ENCODE measurements around the gene CAST.

Gene CAST

DNA sequence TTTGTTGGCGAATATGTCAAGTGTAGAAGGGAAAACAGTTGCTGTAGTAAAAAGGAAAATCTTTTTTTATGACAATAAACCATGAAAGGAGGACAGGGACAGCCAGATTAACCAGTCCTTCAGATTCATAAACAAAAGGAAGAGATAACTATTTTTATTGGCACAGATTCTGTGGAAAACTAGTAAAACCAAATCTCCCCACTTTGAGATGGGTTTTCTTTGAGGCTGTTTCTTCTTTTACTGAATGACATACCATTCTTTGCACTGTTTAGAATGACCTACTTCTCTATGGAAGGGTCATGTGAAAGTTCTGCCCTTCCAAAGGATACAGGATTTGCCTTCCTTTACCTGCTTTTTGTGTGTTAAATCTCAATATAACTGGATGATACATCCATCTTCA lies 13.7 kb downstream of the CAST start:
- no peak for DNase-seq

DNA sequence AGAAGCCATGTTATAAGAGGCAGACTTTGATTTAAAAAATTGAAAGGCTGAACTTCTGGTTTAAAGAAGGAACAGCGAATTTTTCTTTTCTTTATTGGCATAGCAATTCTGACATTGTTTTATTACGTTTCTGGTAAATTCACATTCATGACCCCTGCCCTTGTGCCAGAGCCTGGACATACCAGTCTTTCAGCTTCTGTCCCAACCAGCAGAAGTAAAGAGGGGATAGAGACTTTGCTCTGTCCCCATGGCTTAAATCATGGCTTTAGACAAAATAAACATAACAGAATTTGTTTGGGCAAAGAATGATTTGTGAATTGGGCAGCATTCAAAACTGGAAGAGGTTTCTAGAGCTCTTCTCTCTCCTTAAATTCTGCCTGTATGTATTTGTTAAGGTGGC lies 15.3 kb downstream of the CAST start:
- no peak for DNase-seq

DNA sequence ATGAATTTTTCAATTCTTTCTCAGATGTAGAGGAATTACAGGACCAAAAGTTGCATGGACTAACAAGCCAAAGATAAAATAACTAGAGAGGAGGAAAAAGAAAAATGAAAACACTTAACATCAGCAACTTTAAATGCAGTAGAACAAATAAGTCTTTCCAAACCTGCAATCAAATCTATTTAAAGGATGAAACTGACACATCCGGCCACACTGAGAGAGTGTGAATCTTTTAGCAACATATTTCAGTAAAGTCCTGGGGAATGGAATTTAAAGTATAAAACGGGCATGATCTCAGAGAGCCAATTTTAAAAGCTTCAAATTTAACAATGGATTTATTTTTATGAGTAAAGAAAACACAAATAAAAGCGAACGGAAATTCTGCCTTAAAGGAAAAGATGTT lies 17.1 kb downstream of the CAST start:
- DNase-seq: no peak

DNA sequence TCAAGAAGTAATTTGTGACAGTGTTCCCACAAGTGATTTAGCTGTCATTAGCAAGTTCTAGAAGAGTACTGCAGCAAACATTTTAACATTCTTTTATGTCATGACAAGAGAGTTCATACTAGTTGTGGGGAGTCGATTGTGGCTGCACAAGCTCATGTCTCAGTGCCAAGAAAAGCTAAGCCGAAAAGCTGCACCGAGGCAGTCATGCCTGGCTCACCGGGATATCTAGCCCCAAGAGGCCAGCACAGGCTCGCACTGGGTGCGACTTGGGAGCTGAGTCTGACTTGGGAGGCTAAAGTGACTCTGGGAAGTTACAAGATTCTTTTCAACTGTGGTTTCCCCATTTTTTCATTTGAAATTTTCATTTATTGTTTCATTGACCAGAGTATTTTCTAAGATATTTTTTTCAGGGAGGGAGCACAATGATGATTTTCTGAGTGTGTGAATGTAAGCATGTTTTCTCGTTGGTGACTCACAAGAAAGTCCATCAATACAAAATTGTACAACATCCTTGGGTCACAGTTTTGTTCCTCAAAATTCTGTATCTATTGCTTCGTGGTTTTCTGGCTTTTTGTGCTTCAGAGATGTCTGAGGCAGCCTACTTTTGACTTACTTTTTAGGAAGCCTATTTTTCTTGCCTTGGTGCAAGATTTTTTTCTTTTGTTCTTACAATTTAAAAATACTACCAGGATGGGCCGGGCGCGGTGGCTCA lies 18.7 kb downstream of the CAST start:
- no peak for DNase-seq

DNA sequence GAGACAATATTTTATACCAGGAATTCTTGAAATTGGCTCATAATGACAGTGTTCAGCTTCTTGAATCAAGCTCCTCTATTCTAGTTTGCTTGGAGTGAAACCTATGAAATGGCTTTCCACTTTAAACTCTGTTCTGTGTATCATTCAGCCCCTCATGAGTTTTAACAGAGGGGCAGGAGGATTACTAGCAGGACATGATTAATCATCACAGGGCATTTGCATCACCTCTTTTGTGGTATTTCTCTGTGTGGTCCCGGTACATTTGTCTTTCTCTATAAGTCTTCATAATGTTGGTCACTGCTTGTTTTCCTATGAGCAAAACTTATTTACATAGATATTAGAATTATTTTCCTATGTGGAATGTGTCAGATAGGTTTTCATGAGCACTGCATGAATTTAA lies 21.2 kb downstream of the CAST start:
- no peak for DNase-seq

DNA sequence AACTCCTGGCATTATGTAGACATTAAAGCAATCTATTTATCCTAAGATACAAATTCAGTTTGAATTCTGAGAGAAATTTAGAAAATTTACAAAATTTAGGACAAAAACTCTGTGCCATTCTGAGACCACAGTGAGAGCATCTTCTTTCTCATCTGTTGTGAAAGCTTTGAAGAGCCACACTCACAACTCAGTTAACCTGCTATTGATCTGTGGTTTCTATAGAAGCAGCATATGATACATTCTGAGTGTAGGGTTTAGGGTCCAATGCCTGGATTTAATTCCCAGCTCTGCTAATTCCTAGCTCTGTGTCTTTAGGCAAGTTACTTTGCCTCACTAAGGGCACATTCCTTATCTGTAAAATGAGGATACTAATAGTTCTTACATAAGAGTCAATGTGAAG lies 21.6 kb downstream of the CAST start:
- no peak for DNase-seq

DNA sequence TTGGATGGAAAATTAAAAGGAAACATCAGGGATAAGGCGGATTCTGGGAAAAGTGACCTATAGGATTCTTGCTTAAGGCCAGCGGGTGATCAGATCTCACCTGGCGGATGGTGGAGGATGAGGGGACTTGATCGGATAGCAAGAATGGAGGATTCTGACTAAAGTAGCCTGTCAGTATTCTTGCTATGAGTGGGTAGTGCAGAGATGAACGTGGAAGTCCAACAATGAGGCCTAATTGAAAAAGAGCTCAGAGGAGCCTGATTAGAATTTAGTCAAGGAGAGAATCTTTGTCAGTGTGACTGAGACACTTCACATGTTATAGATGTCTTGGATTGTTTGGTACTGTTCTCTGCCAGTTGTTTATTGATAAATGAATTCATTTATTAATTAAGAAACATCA lies 24.9 kb downstream of the CAST start:
- DNase-seq: no peak

DNA sequence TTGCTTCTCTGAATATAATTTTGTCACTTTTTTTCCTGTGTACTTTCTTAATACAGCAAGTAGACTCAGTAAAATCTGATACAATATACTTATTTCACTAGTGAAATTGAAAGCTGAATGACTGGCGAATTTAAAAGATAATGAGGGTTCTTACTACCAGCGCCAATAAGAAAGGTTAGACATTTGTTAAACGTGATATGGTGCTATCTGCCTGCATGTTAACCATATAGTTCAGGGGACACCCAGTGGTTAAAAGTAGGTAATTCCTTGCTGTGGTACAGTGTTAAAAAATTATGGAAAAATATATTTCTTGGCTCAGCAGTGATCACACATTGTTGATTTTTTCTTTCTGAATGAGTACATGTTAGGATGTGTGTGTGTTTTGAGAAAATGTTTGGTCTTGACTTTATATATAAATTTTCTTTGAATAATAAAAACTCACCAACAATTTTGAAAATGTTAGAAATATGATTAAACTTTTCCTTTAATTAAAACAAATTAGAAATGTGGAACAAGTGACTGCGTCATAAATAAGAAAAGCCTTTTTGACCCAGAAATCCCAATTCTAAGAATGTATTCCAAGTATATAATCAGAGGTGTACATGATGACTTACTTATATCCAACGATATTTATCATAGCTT lies 25.8 kb downstream of the CAST start:
- DNase-seq: peak; percentile 16

DNA sequence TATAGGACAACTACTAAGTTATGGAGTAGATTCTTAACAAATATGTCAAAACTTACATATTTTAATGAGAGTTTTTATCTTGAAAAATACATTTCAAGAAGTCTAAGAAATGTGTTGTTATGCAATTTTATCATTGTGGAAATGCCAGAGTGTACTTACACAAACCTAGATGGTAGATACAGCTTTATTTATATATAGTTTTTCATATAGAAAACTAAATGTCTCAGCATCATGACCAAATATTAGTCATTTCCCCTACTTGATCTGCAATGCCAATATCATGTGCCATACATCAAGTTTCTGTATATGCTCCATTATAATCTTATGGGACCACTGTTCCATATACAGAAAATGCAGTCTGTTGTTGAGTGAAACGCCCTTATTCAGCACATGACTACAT lies 28.7 kb downstream of the CAST start:
- DNase-seq: no peak

DNA sequence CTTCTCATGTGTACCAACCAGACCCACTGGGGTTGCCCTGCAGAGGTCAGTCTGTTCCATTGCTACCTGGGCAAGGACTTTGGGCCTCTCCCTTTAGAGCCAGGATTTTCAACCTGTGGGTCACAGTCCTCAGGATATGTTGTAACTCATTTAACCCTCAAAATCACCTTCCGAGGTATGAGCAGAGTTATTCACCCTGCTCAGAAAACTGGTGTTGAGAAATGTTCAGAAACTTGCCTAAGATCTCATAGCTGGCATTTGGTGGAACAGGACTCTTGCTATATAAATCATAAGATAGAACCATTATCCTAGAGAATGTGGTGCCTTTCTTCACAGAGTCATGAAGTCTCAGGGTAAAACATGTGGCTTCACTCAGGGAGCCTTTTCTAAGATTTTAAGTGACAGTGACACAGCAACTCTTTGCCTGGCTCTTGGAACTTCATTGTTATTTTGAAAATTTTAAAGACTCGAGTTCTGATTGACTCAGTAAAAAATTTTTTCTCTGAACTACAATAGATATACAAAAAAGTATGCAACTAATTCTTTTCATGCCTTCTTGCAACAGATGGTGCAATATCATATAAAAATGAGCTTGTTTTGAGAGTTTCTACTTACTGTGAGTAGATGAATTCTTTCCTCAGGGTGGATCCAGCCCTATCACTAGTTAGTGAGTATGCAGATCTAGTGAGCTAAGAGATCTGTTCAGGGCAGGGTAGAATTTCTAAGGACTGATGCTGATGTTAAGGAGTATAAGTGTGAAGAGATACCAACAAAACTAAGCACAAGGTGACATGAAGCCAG lies 29.5 kb downstream of the CAST start:
- DNase-seq: no peak

DNA sequence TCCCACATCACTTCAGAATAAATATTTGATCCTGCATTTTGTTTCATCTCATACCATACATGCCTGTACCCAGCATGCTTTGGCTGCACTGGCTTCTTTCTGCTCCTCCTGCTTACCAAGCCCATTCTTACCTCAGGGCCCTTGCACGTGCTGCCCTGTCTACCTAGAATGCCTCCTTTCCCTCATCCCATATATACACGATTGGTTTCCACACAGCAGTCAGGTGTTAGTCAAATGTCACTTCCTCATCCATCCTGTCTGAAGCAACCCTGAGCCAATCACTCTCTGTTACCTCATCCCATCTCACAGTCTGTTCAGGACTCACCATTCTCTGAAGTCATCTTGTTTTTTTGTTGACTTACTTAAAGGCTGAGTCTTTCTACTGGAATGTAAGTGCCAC lies 30.3 kb downstream of the CAST start:
- DNase-seq: no peak

DNA sequence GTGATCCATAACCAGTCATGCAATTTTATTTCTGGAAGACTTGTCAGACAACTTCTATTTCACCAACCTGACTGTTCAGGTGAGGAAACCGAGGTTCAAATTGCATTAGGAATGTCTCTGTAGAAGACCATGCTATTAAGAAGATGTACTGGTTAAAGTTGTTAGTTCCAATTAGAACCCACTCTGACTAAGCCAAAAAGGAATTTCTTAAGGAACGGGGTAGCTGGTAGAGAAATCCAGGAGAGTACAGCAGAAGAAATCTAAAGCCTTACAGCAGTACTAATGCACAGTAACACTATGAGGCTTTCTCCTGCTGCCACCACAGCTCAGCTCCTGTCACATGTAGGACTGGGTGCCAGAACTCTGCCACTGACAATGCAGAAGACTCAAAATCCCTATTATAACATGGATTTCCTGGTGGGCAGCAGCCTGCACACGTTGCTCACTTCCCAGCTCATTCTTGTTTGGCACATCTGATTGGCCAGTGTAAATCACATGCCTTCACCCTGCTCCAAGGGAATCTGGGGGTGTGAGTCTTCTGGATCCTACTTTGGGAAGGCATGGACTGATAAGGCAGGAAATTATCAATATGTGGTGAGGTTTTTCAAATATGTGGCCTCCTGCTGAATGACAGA lies 37.1 kb downstream of the CAST start:
- DNase-seq: no peak

DNA sequence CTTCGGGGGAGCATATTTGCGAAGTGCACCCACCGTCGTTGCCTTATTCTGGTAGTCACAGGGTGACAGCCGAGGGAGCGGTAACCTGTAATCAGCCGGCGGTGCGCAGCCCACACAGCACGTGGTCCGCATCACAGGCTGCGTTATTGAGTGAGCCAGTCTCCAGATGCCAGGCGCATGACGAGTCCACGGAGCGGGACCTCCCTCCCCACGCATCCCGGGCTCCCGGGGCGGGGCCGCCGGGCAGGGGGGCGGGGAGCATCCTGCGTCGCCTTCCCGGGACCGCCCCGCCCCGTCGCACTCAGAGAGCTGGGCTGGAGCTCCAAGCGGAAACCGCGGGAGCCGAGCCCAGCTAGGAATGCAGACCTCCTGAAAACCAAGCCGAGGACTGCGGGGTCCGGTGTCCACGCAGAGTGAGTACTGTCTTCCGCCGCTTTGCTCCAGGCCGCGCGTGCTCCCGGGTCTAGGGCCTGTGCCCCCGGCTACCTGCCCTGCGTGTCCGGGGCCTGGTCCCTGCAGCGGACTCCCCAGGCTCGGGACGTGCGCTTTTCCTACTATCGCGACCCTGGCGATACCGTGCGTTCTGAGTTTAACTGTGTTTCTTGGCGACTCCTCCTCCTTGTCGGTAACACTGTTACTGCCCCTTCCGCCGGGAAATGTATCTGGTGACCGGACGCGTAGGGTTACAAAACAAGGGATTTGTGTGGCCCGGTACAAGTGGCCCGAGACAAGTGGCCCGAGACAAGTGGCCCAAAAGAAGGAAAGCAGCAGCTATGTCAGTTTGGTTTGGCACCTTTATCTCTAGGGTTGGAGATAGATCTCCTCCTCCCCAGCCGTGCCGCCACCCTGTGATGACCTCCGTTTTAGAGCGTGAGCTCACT lies 40.6 kb downstream of the CAST start:
- no peak for DNase-seq

DNA sequence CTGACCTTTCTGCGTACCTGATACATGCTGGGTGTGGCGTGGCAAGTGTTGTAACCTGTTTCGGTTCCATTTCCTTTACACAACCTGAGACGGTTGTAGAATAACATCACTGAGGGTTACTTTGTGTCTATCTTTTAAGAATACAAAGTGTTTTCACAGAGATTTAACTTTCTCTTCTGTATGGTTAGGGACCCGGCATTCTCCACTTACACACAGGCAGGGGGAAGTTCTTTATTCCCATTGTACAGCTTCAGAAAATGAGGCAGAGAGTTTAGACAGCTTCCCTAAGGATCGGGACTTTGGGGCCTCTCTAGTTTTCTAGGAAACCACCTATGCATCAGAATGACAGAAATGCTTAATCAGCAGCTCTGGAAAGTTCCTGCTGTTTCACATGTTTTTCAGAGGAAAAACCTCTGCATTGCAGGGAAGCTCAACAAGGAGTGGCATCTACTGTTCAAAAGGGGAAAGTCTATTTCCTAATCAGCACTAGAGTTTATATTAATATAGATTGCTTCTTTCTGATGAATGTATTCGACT lies 41.3 kb downstream of the CAST start:
- DNase-seq: no peak

DNA sequence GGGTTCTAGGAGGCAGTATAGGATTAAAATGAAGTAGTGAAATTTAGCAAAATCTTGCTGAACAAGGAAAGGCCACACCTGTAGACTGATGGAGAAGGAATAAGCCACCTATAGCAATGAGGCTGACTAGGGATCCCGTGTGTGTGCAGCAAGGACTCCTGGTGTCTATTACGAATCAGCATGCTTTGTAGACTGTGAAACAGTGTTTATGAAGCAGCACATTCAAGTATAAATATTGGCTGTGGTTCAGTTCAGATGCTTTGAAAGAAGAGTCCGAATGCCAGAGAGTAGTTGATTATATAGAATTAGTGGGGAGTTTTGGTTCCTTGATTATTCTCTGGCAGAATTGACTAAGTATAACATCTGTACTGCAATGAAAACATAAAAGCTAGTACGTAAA lies 41.8 kb downstream of the CAST start:
- no peak for DNase-seq

DNA sequence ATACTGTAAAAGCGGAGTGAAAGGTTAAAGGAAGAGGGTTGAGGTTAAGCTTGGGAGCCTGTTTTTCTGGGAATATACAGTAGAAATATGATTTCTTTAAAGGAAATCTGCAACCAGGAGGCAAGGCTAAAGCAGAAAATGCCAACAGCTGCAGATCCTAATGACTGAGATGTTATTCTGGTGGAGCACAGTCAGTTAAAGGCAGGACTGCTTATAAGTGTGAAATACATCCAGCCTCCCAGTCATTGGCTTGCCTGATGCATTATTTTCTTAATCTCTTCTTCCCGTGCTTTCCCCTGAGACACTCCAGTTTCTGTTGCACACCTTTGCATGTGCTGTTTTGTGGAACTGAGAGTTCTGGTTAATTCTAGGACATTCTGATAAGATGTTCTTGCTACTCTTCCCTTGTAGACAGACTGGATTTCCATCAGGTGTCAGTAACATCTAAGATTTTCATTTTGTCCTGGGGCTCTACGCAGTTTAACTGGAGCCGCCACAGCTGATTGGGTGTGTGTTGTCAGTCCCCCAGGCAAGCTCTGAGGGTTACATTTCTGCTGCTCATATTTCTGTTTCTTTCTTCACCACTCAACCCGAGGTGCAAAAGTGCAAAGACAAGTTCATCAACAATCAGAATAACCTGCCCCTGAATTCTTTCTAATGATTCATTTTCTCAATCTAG lies 44.4 kb downstream of the CAST start:
- DNase-seq: no peak

DNA sequence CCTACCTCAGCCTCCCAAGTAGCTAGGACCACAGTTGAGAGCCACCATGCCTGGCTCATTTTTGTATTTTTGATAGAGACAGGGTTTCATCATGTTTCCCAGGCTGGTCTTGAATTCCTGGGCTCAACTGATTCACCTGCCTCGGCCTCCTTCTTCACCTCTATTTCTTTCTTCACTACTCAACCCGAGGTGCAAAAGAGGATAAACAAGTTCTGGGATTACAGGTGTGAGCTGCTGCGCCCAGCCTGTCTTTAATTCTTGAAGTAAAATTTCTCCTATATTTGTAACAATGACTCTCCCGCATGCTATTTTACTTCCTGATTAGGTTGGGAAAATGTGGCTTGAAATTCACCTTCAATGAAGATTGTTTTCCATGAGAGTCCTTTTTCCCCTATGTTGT lies 46.4 kb downstream of the CAST start:
- no peak for DNase-seq

DNA sequence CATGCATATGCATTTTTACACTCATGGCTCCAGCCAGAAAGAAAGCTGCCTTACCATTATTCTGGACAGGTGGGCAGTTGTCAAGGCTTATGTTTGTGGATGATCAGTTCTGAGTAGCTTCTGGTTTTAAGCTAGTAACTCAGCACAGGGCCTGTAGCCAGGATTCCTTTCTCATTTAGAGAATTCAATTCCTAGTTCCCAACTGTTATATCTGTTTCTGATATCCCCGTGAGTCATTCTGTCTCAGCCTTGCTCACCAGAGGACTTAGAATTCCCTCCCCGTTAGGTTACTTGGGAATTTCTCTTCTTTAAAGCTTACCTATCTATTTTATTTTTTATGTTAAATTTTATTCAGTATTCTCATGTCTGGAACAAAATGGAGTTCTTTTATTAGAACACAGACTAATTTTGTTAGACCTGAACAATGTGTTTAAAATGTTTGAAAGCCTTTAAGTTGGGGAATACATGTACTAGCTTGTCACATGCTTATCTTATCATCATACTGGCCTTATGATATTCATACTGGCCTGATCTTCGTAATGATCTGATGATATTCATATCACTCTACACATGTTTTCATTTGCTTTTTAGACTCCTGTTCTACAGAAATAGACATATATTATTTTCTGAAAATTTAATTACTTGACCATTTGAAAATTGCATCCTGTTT lies 47.1 kb downstream of the CAST start:
- no peak for DNase-seq

DNA sequence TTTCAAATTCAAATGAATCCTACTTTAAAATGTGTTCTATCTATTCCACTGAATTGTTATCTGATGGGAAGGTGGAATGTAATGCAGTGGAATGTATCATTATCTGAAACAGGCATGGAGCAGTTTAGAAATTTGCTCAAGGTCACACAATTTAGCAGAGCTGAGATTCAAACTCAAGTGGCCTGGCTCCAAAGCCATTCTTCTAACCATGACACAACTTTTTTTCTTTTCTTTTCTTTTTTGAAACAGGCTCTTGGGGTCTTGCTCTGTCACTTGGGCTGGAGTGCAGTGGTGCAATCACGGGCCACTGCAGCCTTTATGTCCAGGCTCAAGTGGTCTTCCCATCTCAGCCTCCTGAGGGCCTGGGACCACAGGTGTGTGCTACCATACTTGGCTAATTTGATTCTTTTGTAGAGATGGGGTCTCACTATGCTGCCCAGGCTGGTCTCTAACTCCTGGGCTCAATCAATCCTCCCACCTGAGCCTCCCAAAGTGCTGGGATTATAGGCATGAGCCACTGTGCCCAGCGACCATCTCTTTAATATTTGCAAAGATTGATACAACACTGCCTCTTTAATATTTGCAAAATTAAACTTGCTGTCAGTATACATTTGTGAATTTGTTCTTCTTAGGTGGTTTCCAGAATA lies 50.0 kb downstream of the CAST start:
- DNase-seq: no peak

DNA sequence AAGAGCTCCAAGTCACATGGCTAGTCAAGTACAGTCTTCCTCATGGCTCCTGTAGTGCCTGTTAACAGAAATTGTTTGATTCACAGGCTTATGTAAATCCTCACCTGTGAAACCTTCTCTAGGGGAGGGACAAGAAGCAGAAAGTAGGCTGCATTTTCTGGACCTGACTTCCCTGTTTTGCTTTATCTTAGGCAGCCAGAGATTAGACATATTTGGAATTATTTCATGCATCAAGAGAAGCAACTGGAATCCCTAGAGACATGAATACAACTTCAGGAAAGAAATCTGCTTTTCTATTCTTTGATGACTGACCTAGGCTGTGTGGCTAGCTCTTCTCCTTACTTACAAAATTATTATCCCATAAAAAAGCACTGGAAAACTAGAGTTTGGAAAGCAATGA lies 52.3 kb downstream of the CAST start:
- DNase-seq: no peak

Measured in NCI-H1436 treated with DMSO at 0.1 percent for 48 hours (cell line).